GM19397 (cell line): ENCODE measurements around the gene FNDC11.
"Not testable (repeated sequence)": the region's sequence is repeated elsewhere in the genome, so short reads cannot be mapped to it uniquely, and the experiment has no call there.

Experiments used
- ATAC-seq: cut with Tn5 transposase; IDR thresholded peaks from one replicate; pipeline ENCODE4 v1.9.1; 2021; ENCODE audit warnings: mild to moderate bottlenecking, moderate library complexity; ENCODE audit not compliant: unreplicated experiment

FNDC11 gene

GRCh38 chr20:63596423-63596822 is 42.5 kb downstream of the FNDC11 start:
- no peak for ATAC-seq

- no peak for ATAC-seq
These were observed 43.9 kb downstream of the FNDC11 start for GRCh38 chr20:63597651-63598478.

- no peak for ATAC-seq
These were observed 44.8 kb downstream of the FNDC11 start for GRCh38 chr20:63598479-63599395.

GRCh38 chr20:63599396-63600050 is 45.6 kb downstream of the FNDC11 start:
- no peak for ATAC-seq

- ATAC-seq: not testable (repeated sequence)
These were observed 47.7 kb downstream of the FNDC11 start for GRCh38 chr20:63601679-63602078.

- ATAC-seq: no peak
These were observed 48.4 kb downstream of the FNDC11 start for GRCh38 chr20:63602321-63602720.
